ENCODE data around the gene ZNF778. TPM values are rescaled to one million over a fixed set of nuclear protein-coding genes. Genes with fewer than 3 reads are reported as not detected.

ZNF778 gene
- total and polyA plus RNA-seq, 2 donors (not counting 1 experiment from before 2014, with no cell fraction given): 2.2 to 13.4 TPM

- H4K20me1 ChIP-seq (ENCODE audit: control insufficient read depth, insufficient read depth, low read length, poor library complexity, severe bottlenecking): no peaks in the 10 kb centered on the region
- H3K4me3 ChIP-seq (ENCODE audit: control extremely low read depth in 1 of 5, extremely low read depth in 1 of 5, insufficient read depth in 1 of 5, low read depth in 2 of 5, low read length in 4 of 5): peak overlapping the region in 2 of 5 experiments; percentile 6 to 36
- H3K9me3 Mint-ChIP-seq (ENCODE audit: insufficient read depth): no peaks in the 10 kb centered on the region
- POLR2A ChIA-PET: no interaction called here
- TF ChIP-seq EZH2 (IDR thresholded peaks at IDR 0.05; ENCODE audit: borderline replicate concordance, insufficient read depth, low read depth, low read length, poor library complexity, severe bottlenecking): no peak
- TF ChIP-seq CTCF (IDR thresholded peaks at IDR 0.05): no peak
- no peak overlapping the region for H3K27ac ChIP-seq (ENCODE audit: low read length in 2 of 2)
- WGBS (ENCODE audit: insufficient coverage): 3% methylated on average over 94 of the region's 111 CpGs
- H3K36me3 ChIP-seq (replicated peaks in 1 of 2; ENCODE audit: control extremely low read depth in 1 of 2, control insufficient read depth in 1 of 2, extremely low read depth in 1 of 2, insufficient read depth in 2 of 2, low read length in 1 of 2): no peaks in the 10 kb centered on the region
- peaks cover 13% of the 10 kb centered on the region for H3K4me1 Mint-ChIP-seq
- H3K27me3 Mint-ChIP-seq: peaks cover 32% of the 10 kb centered on the region
- H3K9ac ChIP-seq (ENCODE audit: low read length): no peak overlapping the region
- peaks cover 15% of the 10 kb centered on the region in 2 donors for H3K4me1 ChIP-seq (ENCODE audit: control insufficient read depth in 2 of 2, insufficient read depth in 2 of 2, low read length in 2 of 2)
- intact Hi-C loops (cut with micrococcal nuclease): no loop called here
- H3K9me3 ChIP-seq (ENCODE audit: control extremely low read depth in 1 of 3, control insufficient read depth in 2 of 3, insufficient read depth in 1 of 3, low read length in 2 of 3): peaks cover 0 to 27% (median 3%) of the 10 kb centered on the region in 3 donors
- H3K79me2 ChIP-seq (ENCODE audit: control insufficient read depth, insufficient read depth, low read length): no peaks in the 10 kb centered on the region
- H3K27ac Mint-ChIP-seq: no peak overlapping the region
- H3K4me2 ChIP-seq (replicated peaks; ENCODE audit: low read depth, low read length, poor library complexity, severe bottlenecking): peak overlapping the region; percentile 81
- peak overlapping the region; percentile 76 for H3K4me3 Mint-ChIP-seq
- CTCF ChIA-PET: interaction anchor here (1.4 kb wide), 1 partner anchor 464 kb away, joined by 5 read pairs; no protein-coding TSS in a partner anchor
- ATAC-seq (ENCODE audit: low read depth) (peak; percentile 93), DNase-seq (peak; percentile 75)
- H2AFZ ChIP-seq (ENCODE audit: insufficient read depth, low read depth, low read length, poor library complexity, severe bottlenecking): peak overlapping the region; percentile 22
- peaks cover 0 to 54% (median 25%) of the 10 kb centered on the region in 4 experiments for H3K27me3 ChIP-seq (replicated peaks in 1 of 4; ENCODE audit: control extremely low read depth in 1 of 4, control insufficient read depth in 3 of 4, insufficient read depth in 4 of 4, low read length in 3 of 4)
Observed at GRCh38 chr16:89201439-89202377, 15.8 kb upstream of the ZNF778 start.

Measured in B cell (primary cell).